ENCODE measurements around the gene FOXK2.

FOXK2 gene

GRCh38 chr17:82536512-82537201 is 17.1 kb downstream of the FOXK2 start:
- TF ChIP-seq TEAD4 (IDR thresholded peaks at IDR 0.05), result no peak
- TF ChIP-seq ZBTB7A (IDR thresholded peaks at IDR 0.05; ENCODE audit: low read depth), result no peak
- TF ChIP-seq, protein P1, sequence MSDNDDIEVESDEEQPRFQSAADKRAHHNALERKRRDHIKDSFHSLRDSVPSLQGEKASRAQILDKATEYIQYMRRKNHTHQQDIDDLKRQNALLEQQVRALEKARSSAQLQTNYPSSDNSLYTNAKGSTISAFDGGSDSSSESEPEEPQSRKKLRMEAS (IDR thresholded peaks at IDR 0.05), result no peak
- TF ChIP-seq REST (IDR thresholded peaks at IDR 0.05; ENCODE audit: low read depth), result no peak
- no peak for TF ChIP-seq RAD21 (IDR thresholded peaks at IDR 0.05; ENCODE audit: low read depth)
- no peak for TF ChIP-seq TAF1 (IDR thresholded peaks at IDR 0.05; ENCODE audit: low read depth)
- TF ChIP-seq YY1 (IDR thresholded peaks at IDR 0.05; ENCODE audit: low read depth), result no peak
- no peak for TF ChIP-seq USF1 (IDR thresholded peaks at IDR 0.05)
- TF ChIP-seq CEBPB (IDR thresholded peaks at IDR 0.05), result no peak
- no peak for TF ChIP-seq CREB1 (IDR thresholded peaks at IDR 0.05; ENCODE audit: low read depth)
- no peak for TF ChIP-seq TCF12 (IDR thresholded peaks at IDR 0.05; ENCODE audit: low read depth)

DNA sequence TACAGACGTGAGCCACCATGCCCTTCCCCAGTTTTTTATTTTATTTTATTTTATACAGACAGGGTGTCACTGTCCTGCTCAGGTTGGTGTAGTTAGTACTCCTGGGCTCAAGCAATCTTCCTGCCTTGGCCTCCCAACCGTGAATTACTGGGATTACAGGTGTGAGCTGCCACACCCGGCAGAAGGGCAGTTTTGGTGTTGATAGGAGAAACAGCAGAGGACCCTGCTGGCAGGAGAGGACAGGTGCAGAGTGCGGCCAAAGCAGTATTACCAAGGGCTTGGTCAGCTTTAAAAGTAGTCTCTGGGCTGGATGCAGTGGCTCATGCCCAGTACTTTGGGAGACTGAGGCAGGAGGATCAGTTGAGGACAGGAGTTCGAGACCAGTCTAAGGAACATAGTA is 22.9 kb downstream of the FOXK2 start:
- TF ChIP-seq EGR1 (IDR thresholded peaks at IDR 0.05), result no peak
- no peak for TF ChIP-seq EP300 (IDR thresholded peaks at IDR 0.05; ENCODE audit: borderline replicate concordance)
- TF ChIP-seq, protein P1 (IDR thresholded peaks at IDR 0.05), result no peak
- TF ChIP-seq NFIC (IDR thresholded peaks at IDR 0.05), result no peak
- TF ChIP-seq CREB1 (IDR thresholded peaks at IDR 0.05; ENCODE audit: low read depth), result no peak
- TF ChIP-seq YY1 (IDR thresholded peaks at IDR 0.05; ENCODE audit: low read depth), result no peak
- no peak for TF ChIP-seq ZBTB7A (IDR thresholded peaks at IDR 0.05; ENCODE audit: low read depth)
- TF ChIP-seq USF1 (IDR thresholded peaks at IDR 0.05), result no peak

GRCh38 chr17:82544431-82545070 is 25.0 kb downstream of the FOXK2 start:
- TF ChIP-seq RAD21 (IDR thresholded peaks at IDR 0.05; ENCODE audit: low read depth) (no peak), YY1 (IDR thresholded peaks at IDR 0.05; ENCODE audit: low read depth) (no peak)

DNA sequence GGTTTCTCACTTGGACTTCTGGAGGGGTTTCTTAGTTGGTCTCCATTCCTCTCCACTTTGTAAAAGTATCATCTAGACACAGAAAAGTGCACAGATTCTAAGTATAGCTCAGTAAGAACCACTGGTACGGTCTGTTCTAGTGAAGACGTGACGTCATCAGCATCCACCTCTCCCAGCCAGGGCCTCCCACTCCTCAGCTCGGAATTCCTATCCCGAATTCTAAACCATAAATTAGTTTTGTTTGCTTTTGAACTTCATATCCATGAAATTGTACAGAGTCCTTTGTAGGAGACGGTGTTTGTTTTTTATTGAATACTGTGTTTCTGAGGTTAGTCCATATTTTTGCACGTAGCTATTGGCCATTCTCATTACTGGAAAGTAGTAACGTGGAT is 25.5 kb downstream of the FOXK2 start:
- TF ChIP-seq TEAD4 (IDR thresholded peaks at IDR 0.05) (no peak), TAF1 (IDR thresholded peaks at IDR 0.05; ENCODE audit: low read depth) (no peak), USF1 (IDR thresholded peaks at IDR 0.05) (no peak), CREB1 (IDR thresholded peaks at IDR 0.05; ENCODE audit: low read depth) (no peak), NFIC (IDR thresholded peaks at IDR 0.05) (no peak), EGR1 (IDR thresholded peaks at IDR 0.05) (no peak), CEBPB (IDR thresholded peaks at IDR 0.05) (no peak), RAD21 (IDR thresholded peaks at IDR 0.05; ENCODE audit: low read depth) (no peak)

DNA sequence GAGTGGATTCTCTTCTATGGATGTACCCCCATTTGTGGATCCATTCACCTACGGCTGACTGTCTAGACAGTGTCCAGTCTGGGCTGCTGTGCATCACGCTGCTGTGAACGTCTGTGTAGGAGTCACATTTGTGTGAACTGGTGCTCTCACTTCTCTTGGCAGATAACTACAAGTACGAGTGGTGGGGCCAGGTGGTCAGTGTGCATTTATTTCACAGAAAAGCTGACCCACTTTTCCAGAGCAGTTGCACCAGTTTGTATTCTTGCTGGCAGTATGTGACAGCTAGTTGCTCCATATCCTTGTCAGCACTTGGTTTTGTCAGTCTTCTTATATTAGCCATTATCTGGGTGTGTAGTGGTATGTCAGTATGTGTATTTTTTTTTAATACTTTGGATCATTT is 28.4 kb downstream of the FOXK2 start:
- no peak for TF ChIP-seq USF1 (IDR thresholded peaks at IDR 0.05)
- no peak for TF ChIP-seq TEAD4 (IDR thresholded peaks at IDR 0.05)
- TF ChIP-seq TAF1 (IDR thresholded peaks at IDR 0.05; ENCODE audit: low read depth), result no peak
- no peak for TF ChIP-seq REST (IDR thresholded peaks at IDR 0.05; ENCODE audit: low read depth)
- TF ChIP-seq CREB1 (IDR thresholded peaks at IDR 0.05; ENCODE audit: low read depth), result no peak
- no peak for TF ChIP-seq CEBPB (IDR thresholded peaks at IDR 0.05)
- TF ChIP-seq FOXM1 (IDR thresholded peaks at IDR 0.05; ENCODE audit: borderline replicate concordance, low read depth), result no peak
- TF ChIP-seq ZBTB7A (IDR thresholded peaks at IDR 0.05; ENCODE audit: low read depth), result no peak
- TF ChIP-seq, protein P1 (IDR thresholded peaks at IDR 0.05), result no peak
- TF ChIP-seq RAD21 (IDR thresholded peaks at IDR 0.05; ENCODE audit: low read depth), result no peak
- no peak for TF ChIP-seq EGR1 (IDR thresholded peaks at IDR 0.05)
- no peak for TF ChIP-seq TCF12 (IDR thresholded peaks at IDR 0.05; ENCODE audit: low read depth)
- TF ChIP-seq YY1 (IDR thresholded peaks at IDR 0.05; ENCODE audit: low read depth), result no peak
